Measurements from ENCODE around the gene TBC1D23.

DNA sequence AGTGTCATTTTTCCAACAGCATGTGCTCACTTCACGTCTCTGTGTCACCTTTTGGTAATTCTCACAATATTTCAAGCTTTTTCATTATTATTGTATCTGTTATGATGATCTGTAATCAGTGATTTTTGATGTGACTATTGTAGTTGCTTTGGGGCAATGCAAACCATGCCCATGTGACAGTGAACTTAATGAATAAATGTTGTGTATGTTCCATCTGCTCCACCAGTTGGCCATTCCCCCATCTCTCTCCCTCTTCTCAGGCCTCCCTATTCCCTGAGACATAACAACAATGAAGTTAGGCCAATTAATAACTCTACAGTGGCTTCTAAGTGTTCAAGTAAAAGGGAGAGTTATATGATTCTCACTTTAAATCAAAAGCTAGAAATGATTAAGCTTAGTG, 32.5 kb upstream of the TBC1D23 start:
- TF ChIP-seq ZNF565 (CRISPR knock-in tag; conservative IDR thresholded peaks at IDR 0.05; ENCODE audit: low read depth) (no peak), ZFP30 (CRISPR knock-in tag; IDR thresholded peaks at IDR 0.05) (no peak), PPARA (CRISPR knock-in tag; IDR thresholded peaks at IDR 0.05; ENCODE audit: borderline replicate concordance) (no peak), OSR1 (CRISPR knock-in tag; IDR thresholded peaks at IDR 0.05) (no peak), RARB (CRISPR knock-in tag; IDR thresholded peaks at IDR 0.05) (no peak), CSDC2 (CRISPR knock-in tag; IDR thresholded peaks at IDR 0.05) (no peak), ESRRG (CRISPR knock-in tag; IDR thresholded peaks at IDR 0.05) (no peak), ZFP3 (CRISPR knock-in tag; IDR thresholded peaks at IDR 0.05) (no peak), ZC3H10 (CRISPR knock-in tag; IDR thresholded peaks at IDR 0.05) (no peak)
- TF ChIP-seq, protein P1, sequence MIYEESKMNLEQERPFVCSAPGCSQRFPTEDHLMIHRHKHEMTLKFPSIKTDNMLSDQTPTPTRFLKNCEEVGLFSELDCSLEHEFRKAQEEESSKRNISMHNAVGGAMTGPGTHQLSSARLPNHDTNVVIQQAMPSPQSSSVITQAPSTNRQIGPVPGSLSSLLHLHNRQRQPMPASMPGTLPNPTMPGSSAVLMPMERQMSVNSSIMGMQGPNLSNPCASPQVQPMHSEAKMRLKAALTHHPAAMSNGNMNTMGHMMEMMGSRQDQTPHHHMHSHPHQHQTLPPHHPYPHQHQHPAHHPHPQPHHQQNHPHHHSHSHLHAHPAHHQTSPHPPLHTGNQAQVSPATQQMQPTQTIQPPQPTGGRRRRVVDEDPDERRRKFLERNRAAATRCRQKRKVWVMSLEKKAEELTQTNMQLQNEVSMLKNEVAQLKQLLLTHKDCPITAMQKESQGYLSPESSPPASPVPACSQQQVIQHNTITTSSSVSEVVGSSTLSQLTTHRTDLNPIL (CRISPR knock-in tag; IDR thresholded peaks at IDR 0.05; ENCODE audit: low read depth), result no peak
- TF ChIP-seq, protein P2, sequence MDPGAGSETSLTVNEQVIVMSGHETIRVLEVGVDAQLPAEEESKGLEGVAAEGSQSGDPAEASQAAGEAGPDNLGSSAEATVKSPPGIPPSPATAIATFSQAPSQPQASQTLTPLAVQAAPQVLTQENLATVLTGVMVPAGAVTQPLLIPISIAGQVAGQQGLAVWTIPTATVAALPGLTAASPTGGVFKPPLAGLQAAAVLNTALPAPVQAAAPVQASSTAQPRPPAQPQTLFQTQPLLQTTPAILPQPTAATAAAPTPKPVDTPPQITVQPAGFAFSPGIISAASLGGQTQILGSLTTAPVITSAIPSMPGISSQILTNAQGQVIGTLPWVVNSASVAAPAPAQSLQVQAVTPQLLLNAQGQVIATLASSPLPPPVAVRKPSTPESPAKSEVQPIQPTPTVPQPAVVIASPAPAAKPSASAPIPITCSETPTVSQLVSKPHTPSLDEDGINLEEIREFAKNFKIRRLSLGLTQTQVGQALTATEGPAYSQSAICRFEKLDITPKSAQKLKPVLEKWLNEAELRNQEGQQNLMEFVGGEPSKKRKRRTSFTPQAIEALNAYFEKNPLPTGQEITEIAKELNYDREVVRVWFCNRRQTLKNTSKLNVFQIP (CRISPR knock-in tag; IDR thresholded peaks at IDR 0.05; ENCODE audit: borderline replicate concordance, low read depth), result no peak
- TF ChIP-seq, protein P3, sequence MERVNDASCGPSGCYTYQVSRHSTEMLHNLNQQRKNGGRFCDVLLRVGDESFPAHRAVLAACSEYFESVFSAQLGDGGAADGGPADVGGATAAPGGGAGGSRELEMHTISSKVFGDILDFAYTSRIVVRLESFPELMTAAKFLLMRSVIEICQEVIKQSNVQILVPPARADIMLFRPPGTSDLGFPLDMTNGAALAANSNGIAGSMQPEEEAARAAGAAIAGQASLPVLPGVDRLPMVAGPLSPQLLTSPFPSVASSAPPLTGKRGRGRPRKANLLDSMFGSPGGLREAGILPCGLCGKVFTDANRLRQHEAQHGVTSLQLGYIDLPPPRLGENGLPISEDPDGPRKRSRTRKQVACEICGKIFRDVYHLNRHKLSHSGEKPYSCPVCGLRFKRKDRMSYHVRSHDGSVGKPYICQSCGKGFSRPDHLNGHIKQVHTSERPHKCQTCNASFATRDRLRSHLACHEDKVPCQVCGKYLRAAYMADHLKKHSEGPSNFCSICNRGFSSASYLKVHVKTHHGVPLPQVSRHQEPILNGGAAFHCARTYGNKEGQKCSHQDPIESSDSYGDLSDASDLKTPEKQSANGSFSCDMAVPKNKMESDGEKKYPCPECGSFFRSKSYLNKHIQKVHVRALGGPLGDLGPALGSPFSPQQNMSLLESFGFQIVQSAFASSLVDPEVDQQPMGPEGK (CRISPR knock-in tag; IDR thresholded peaks at IDR 0.05; ENCODE audit: borderline replicate concordance), result no peak
- TF ChIP-seq, protein P4, sequence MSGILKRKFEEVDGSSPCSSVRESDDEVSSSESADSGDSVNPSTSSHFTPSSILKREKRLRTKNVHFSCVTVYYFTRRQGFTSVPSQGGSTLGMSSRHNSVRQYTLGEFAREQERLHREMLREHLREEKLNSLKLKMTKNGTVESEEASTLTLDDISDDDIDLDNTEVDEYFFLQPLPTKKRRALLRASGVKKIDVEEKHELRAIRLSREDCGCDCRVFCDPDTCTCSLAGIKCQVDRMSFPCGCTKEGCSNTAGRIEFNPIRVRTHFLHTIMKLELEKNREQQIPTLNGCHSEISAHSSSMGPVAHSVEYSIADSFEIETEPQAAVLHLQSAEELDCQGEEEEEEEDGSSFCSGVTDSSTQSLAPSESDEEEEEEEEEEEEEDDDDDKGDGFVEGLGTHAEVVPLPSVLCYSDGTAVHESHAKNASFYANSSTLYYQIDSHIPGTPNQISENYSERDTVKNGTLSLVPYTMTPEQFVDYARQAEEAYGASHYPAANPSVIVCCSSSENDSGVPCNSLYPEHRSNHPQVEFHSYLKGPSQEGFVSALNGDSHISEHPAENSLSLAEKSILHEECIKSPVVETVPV (CRISPR knock-in tag; IDR thresholded peaks at IDR 0.05), result no peak

Data from SK-N-SH treated with all-trans-retinoic acid at 6 μM for 48 hours (cell line).